HG03196 (cell line): ENCODE results near the gene CNTNAP5.

Experiments
- ATAC-seq: cut with Tn5 transposase; IDR thresholded peaks from one replicate; pipeline ENCODE4 v1.9.1; 2021; ENCODE audit not compliant: unreplicated experiment

Gene CNTNAP5

GRCh38 chr2:124535816-124536215 is 510.7 kb downstream of the CNTNAP5 start:
- ATAC-seq: no peak

- no peak for ATAC-seq
Measured at GRCh38 chr2:124536591-124536990, 511.5 kb downstream of the CNTNAP5 start.

GRCh38 chr2:124538549-124538948 is 513.5 kb downstream of the CNTNAP5 start:
- no peak for ATAC-seq

- no peak for ATAC-seq
Measured at GRCh38 chr2:124540805-124541204, 515.7 kb downstream of the CNTNAP5 start.

GRCh38 chr2:124542932-124543640 is 518.0 kb downstream of the CNTNAP5 start:
- no peak for ATAC-seq

GRCh38 chr2:124547700-124548099 is 522.6 kb downstream of the CNTNAP5 start:
- no peak for ATAC-seq

- ATAC-seq: no peak
Measured at GRCh38 chr2:124558277-124558905, 533.3 kb downstream of the CNTNAP5 start.

GRCh38 chr2:124559236-124559635 is 534.1 kb downstream of the CNTNAP5 start:
- no peak for ATAC-seq

- no peak for ATAC-seq
Measured at GRCh38 chr2:124560592-124561112, 535.6 kb downstream of the CNTNAP5 start.

GRCh38 chr2:124561486-124561885 is 536.4 kb downstream of the CNTNAP5 start:
- ATAC-seq: no peak

GRCh38 chr2:124563426-124563825 is 538.3 kb downstream of the CNTNAP5 start:
- ATAC-seq: no peak

- ATAC-seq: no peak
Measured at GRCh38 chr2:124566518-124566970, 541.5 kb downstream of the CNTNAP5 start.

GRCh38 chr2:124570872-124571271 is 545.8 kb downstream of the CNTNAP5 start:
- ATAC-seq: no peak

- ATAC-seq: no peak
Measured at GRCh38 chr2:124571836-124572235, 546.7 kb downstream of the CNTNAP5 start.

- no peak for ATAC-seq
Measured at GRCh38 chr2:124572934-124573634, 548.0 kb downstream of the CNTNAP5 start.

- no peak for ATAC-seq
Measured at GRCh38 chr2:124575497-124575896, 550.4 kb downstream of the CNTNAP5 start.

GRCh38 chr2:124580263-124580662 is 555.2 kb downstream of the CNTNAP5 start:
- no peak for ATAC-seq

GRCh38 chr2:124582387-124582786 is 557.3 kb downstream of the CNTNAP5 start:
- ATAC-seq: no peak

- no peak for ATAC-seq
Measured at GRCh38 chr2:124584615-124585014, 559.5 kb downstream of the CNTNAP5 start.

- ATAC-seq: no peak
Measured at GRCh38 chr2:124585277-124585676, 560.2 kb downstream of the CNTNAP5 start.

- ATAC-seq: no peak
Measured at GRCh38 chr2:124586210-124586609, 561.1 kb downstream of the CNTNAP5 start.

GRCh38 chr2:124586835-124587234 is 561.7 kb downstream of the CNTNAP5 start:
- ATAC-seq: no peak
